ENCODE measurements around the gene EPB41L2. TPM values are rescaled to one million over a fixed set of nuclear protein-coding genes. Genes with fewer than 3 reads are reported as not detected.
A peak's percentile ranks its signal among the peaks of the same experiment; 100 is the strongest.
"Not testable (repeated sequence)": the region's sequence is repeated elsewhere in the genome, so short reads cannot be mapped to it uniquely, and the experiment has no call there.

Gene EPB41L2
- total and polyA plus RNA-seq, 5 donors, result 30.2 to 120 (median 105) TPM

DNA sequence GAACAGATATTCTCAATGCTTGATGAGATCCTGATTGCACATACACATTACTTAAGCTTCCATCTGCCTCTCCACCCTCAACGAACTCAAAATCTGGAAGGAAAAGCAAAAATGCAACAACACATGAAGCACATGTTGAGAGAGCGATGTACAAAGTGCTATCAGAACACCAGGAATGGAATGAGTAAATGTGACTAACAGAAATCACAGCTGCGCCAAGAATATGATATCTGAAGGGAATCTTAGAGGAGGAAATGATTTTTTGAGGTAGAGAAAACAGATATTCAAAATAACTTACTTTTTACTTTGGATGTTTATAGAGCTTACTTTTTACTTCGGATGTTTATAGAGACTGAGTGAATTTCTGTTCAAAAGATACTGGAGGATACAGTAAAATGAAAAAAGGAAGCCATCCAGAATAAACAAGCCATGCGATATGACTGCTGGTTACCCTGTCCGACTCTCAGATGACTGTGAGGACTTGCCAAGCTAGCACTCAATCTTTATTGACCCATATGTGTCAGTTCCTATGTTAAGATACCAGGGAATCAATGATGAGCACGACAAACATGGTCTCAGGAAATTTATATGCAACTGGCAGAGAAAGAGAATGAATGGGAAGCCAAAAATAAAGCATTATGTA is 133.9 kb downstream of the EPB41L2 start:
- intact Hi-C loops (cut with DNase I), result no loop called here
- no peak overlapping the region for H3K27ac ChIP-seq (ENCODE audit: low read length)
- no peak for DNase-seq
- ATAC-seq, result peak; percentile 59 to 62
- H3K4me1 ChIP-seq (ENCODE audit: control insufficient read depth, insufficient read depth, low read length), result peaks cover 4% of the 10 kb centered on the region
- H3K9me3 ChIP-seq (ENCODE audit: control insufficient read depth, low read length), result no peaks in the 10 kb centered on the region
- H3K4me3 ChIP-seq (ENCODE audit: low read length), result no peak overlapping the region
- WGBS, result 44% methylated on average over 7 of the region's 7 CpGs
- no peaks in the 10 kb centered on the region for H3K27me3 ChIP-seq (ENCODE audit: control insufficient read depth, insufficient read depth)

- no peaks in the 10 kb centered on the region for H3K9me3 ChIP-seq (ENCODE audit: control insufficient read depth, low read length)
- DNase-seq, result no peak
- intact Hi-C loops (cut with DNase I), result no loop called here
- H3K27ac ChIP-seq (ENCODE audit: low read length), result no peak overlapping the region
- no peak overlapping the region for H3K4me3 ChIP-seq (ENCODE audit: low read length)
- no peaks in the 10 kb centered on the region for H3K27me3 ChIP-seq (ENCODE audit: control insufficient read depth, insufficient read depth)
- peak; percentile 68 to 75 for ATAC-seq
- 71% methylated on average over 6 of the region's 6 CpGs for WGBS
- H3K4me1 ChIP-seq (ENCODE audit: control insufficient read depth, insufficient read depth, low read length), result no peaks in the 10 kb centered on the region
These were observed 134.7 kb downstream of the EPB41L2 start for GRCh38 chr6:130928158-130928912.

DNA sequence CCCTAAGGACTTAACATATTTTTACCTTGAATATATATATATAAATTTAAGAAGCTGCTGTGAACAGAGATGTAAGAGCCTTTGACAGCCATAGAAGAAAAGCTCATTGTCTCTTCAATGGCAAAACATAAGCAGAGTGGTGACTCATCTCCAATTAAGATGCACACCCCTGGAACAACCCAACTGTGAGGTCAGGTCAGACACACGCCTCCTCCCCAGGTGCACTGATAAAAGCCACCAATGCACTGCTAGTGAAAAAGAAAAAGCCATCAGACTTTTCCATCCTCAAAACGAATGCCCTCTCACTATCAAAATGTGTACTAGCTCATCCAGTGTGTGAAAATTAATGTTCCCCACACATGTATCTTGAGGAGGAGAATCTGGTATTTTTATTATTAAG is 135.7 kb downstream of the EPB41L2 start:
- DNase-seq (no peak), ATAC-seq (no peak)
- intact Hi-C loops (cut with DNase I), result no loop called here

GRCh38 chr6:130923350-130923749 is 139.7 kb downstream of the EPB41L2 start:
- no peaks in the 10 kb centered on the region for H3K27me3 ChIP-seq (ENCODE audit: control insufficient read depth, insufficient read depth)
- WGBS, result 44% methylated on average over 1 of the region's 1 CpG
- DNase-seq (no peak), ATAC-seq (no peak)
- H3K4me3 ChIP-seq (ENCODE audit: low read length), result no peak overlapping the region
- H3K9me3 ChIP-seq (ENCODE audit: control insufficient read depth, low read length), result no peaks in the 10 kb centered on the region
- no peaks in the 10 kb centered on the region for H3K4me1 ChIP-seq (ENCODE audit: control insufficient read depth, insufficient read depth, low read length)
- intact Hi-C loops (cut with DNase I), result no loop called here
- H3K27ac ChIP-seq (ENCODE audit: low read length), result no peak overlapping the region

More for the DNA sequence above, 135.7 kb downstream of the EPB41L2 start:
- H3K4me1 ChIP-seq (ENCODE audit: control insufficient read depth, insufficient read depth, low read length), result no peaks in the 10 kb centered on the region
- 80% methylated on average over 2 of the region's 2 CpGs for WGBS
- no peak overlapping the region for H3K4me3 ChIP-seq (ENCODE audit: low read length)
- H3K9me3 ChIP-seq (ENCODE audit: control insufficient read depth, low read length), result no peaks in the 10 kb centered on the region
- H3K27ac ChIP-seq (ENCODE audit: low read length), result no peak overlapping the region
- H3K27me3 ChIP-seq (ENCODE audit: control insufficient read depth, insufficient read depth), result no peaks in the 10 kb centered on the region

GRCh38 chr6:130922922-130923321 is 140.1 kb downstream of the EPB41L2 start:
- ATAC-seq, result no peak
- H3K27ac ChIP-seq (ENCODE audit: low read length), result no peak overlapping the region
- H3K27me3 ChIP-seq (ENCODE audit: control insufficient read depth, insufficient read depth), result no peaks in the 10 kb centered on the region
- intact Hi-C loops (cut with DNase I), result no loop called here
- WGBS, result 94% methylated on average over 3 of the region's 3 CpGs
- DNase-seq, result no peak
- no peak overlapping the region for H3K4me3 ChIP-seq (ENCODE audit: low read length)
- no peaks in the 10 kb centered on the region for H3K4me1 ChIP-seq (ENCODE audit: control insufficient read depth, insufficient read depth, low read length)
- no peaks in the 10 kb centered on the region for H3K9me3 ChIP-seq (ENCODE audit: control insufficient read depth, low read length)

DNA sequence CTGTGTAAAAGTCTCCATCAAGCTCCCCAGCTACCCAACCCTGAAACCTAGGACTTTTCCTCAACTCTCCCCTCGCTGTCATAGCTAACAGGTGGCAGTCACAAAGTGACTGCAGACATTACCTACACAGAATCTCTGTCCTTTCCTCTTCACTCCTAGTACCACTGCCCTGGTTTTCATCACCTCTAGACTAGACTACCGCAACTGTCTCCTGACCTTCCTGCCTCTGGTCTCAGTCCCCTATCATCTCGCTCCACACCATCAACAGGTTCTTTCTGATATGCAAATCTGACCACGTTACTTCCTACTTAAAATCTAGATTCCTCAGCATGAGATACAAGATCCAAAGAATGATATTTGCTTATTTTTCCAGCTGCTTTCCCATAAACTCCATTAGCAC is 142.1 kb downstream of the EPB41L2 start:
- no peaks in the 10 kb centered on the region for H3K4me1 ChIP-seq (ENCODE audit: control insufficient read depth, insufficient read depth, low read length)
- H3K4me3 ChIP-seq (ENCODE audit: low read length), result no peak overlapping the region
- H3K9me3 ChIP-seq (ENCODE audit: control insufficient read depth, low read length), result no peaks in the 10 kb centered on the region
- intact Hi-C loops (cut with DNase I), result no loop called here
- WGBS, result 85% methylated on average over 4 of the region's 4 CpGs
- H3K27me3 ChIP-seq (ENCODE audit: control insufficient read depth, insufficient read depth), result no peaks in the 10 kb centered on the region
- ATAC-seq, result no peak
- H3K27ac ChIP-seq (ENCODE audit: low read length), result no peak overlapping the region
- DNase-seq, result no peak

GRCh38 chr6:130918171-130918570 is 144.9 kb downstream of the EPB41L2 start:
- intact Hi-C loops (cut with DNase I), result no loop called here
- WGBS, result 62% methylated on average over 4 of the region's 4 CpGs
- Histone ChIP-seq H3K27ac (ENCODE audit: low read length) (no peak overlapping the region), H3K4me1 (ENCODE audit: control insufficient read depth, insufficient read depth, low read length) (no peaks in the 10 kb centered on the region), H3K9me3 (ENCODE audit: control insufficient read depth, low read length) (no peaks in the 10 kb centered on the region), H3K27me3 (ENCODE audit: control insufficient read depth, insufficient read depth) (no peaks in the 10 kb centered on the region), H3K4me3 (ENCODE audit: low read length) (no peak overlapping the region)
- no peak for ATAC-seq
- no peak for DNase-seq

DNA sequence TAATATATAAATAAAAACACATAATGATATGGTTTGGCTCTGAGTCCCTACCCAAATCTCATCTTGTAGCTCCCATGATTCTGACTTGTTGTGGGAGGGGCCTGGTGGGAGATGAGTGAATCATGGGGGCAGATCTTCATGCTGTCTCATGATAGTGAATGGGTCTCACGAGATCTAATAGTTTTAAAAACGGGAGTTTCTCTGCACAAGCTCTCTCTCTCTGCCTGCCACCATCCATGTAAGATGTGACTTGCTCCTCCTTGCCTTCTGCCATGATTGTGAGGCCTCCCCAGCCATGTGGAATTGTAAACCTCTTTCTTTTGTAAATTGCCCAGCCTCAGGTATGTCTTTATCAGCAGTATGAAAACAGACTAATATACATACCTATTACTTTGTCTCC is 147.4 kb downstream of the EPB41L2 start:
- H3K9me3 ChIP-seq (ENCODE audit: control insufficient read depth, low read length); H3K27ac ChIP-seq (ENCODE audit: low read length); H3K4me1 ChIP-seq (ENCODE audit: control insufficient read depth, insufficient read depth, low read length); H3K27me3 ChIP-seq (ENCODE audit: control insufficient read depth, insufficient read depth); intact Hi-C loops (cut with DNase I); H3K4me3 ChIP-seq (ENCODE audit: low read length); ATAC-seq; DNase-seq: not testable (repeated sequence)
- 96% methylated on average over 2 of the region's 2 CpGs for WGBS

GRCh38 chr6:130913120-130913519 is 149.9 kb downstream of the EPB41L2 start:
- ATAC-seq (no peak), DNase-seq (no peak)
- WGBS, result 70% methylated on average over 4 of the region's 4 CpGs
- Histone ChIP-seq H3K9me3 (ENCODE audit: control insufficient read depth, low read length) (no peaks in the 10 kb centered on the region), H3K4me3 (ENCODE audit: low read length) (no peak overlapping the region), H3K27me3 (ENCODE audit: control insufficient read depth, insufficient read depth) (no peaks in the 10 kb centered on the region), H3K4me1 (ENCODE audit: control insufficient read depth, insufficient read depth, low read length) (peaks cover 4% of the 10 kb centered on the region), H3K27ac (ENCODE audit: low read length) (no peak overlapping the region)
- intact Hi-C loops (cut with DNase I), result no loop called here

DNA sequence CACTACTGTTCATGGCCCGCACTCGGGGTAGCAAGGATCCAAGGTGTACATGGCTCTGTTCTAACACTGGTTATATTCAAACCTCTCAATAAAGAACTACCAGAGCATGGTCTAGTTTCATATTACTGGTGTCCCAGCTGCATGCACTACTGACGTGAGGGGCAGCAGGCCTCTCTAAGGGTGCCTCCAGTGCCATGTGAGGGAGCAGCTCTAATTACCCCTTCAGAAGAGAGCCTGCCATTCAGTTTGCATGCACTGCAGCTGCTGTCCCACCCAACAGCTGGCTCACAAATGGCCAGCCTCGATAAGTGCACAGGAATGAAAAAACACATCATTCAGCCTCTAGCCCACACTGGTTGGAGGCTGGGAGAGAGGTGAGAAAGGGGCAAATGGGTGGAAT is 150.6 kb downstream of the EPB41L2 start:
- ATAC-seq (peak in 1 of 2 donors; percentile 28), DNase-seq (no peak)
- intact Hi-C loops (cut with DNase I), result no loop called here
- Histone ChIP-seq H3K4me3 (ENCODE audit: low read length) (no peak overlapping the region), H3K27ac (ENCODE audit: low read length) (no peak overlapping the region), H3K27me3 (ENCODE audit: control insufficient read depth, insufficient read depth) (no peaks in the 10 kb centered on the region), H3K4me1 (ENCODE audit: control insufficient read depth, insufficient read depth, low read length) (peaks cover 4% of the 10 kb centered on the region), H3K9me3 (ENCODE audit: control insufficient read depth, low read length) (no peaks in the 10 kb centered on the region)
- WGBS, result 75% methylated on average over 4 of the region's 4 CpGs

DNA sequence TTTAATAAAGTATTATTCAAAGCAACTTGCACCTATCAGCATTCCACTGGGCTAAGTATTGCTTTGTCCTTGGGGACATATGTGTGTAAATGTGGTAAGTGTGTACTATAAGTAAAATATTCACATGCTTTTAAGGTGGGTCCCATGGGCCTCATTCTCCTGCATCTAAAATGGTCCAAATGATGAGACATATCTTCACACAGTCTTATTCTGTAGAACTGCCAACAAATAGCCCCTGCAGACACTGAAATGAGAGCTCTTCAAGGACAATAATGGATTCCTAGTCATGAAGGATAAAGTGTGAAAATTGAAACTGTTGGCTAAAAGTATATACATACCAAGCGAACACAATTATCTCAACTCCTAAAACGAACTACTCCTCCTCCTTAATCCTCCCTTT is 154.1 kb downstream of the EPB41L2 start:
- Histone ChIP-seq H3K4me1 (ENCODE audit: control insufficient read depth, insufficient read depth, low read length) (peaks cover 4% of the 10 kb centered on the region), H3K4me3 (ENCODE audit: low read length) (no peak overlapping the region), H3K27ac (ENCODE audit: low read length) (no peak overlapping the region), H3K9me3 (ENCODE audit: control insufficient read depth, low read length) (no peaks in the 10 kb centered on the region), H3K27me3 (ENCODE audit: control insufficient read depth, insufficient read depth) (no peaks in the 10 kb centered on the region)
- WGBS, result 77% methylated on average over 2 of the region's 2 CpGs
- intact Hi-C loops (cut with DNase I), result no loop called here
- no peak for DNase-seq
- no peak for ATAC-seq
